GM13976 (cell line): ENCODE measurements around the gene CBLL1.

Experiments used
- DNase-seq: peaks from one replicate; pipeline ENCODE4 v3.0.0; 2012; ENCODE audit warnings: low spot score
- CTCF ChIP-seq: IDR thresholded peaks from 2 replicates; pipeline ENCODE4 v1.5.1; 2012; ENCODE audit warnings: borderline replicate concordance, mild to moderate bottlenecking; ENCODE audit not compliant: insufficient read depth; ENCODE audit errors: extremely low read depth, missing control alignments, control extremely low read depth
- in situ Hi-C: fragments of 300-500 bp; cut with MboI; formaldehyde crosslinking; loops from one replicate; pipeline ENCODE4 v1.12.0; 2022; ENCODE audit warnings: low sequenced_read_pairs, mixed read lengths, inconsistent platforms; ENCODE audit not compliant: unreplicated experiment

CBLL1 gene

GRCh38 chr7:107767391-107767790 is 23.4 kb downstream of the CBLL1 start:
- no peak for TF ChIP-seq CTCF
- DNase-seq: no peak
- in situ Hi-C loops: no loop called here

- no peak for TF ChIP-seq CTCF
- no peak for DNase-seq
- in situ Hi-C loops: no loop called here
Measured at GRCh38 chr7:107768263-107768662, 24.3 kb downstream of the CBLL1 start.

- in situ Hi-C loops: no loop called here
- no peak for DNase-seq
- TF ChIP-seq CTCF: no peak
Measured at GRCh38 chr7:107773027-107773426, 29.1 kb downstream of the CBLL1 start.

GRCh38 chr7:107777702-107778101 is 33.8 kb downstream of the CBLL1 start:
- no peak for DNase-seq
- TF ChIP-seq CTCF: no peak
- in situ Hi-C loops: no loop called here

- DNase-seq: no peak
- in situ Hi-C loops: no loop called here
- TF ChIP-seq CTCF: no peak
Measured at GRCh38 chr7:107778283-107778682, 34.3 kb downstream of the CBLL1 start.

GRCh38 chr7:107779647-107780099 is 35.7 kb downstream of the CBLL1 start:
- in situ Hi-C loops: no loop called here
- TF ChIP-seq CTCF: no peak
- no peak for DNase-seq

- in situ Hi-C loops: no loop called here
- TF ChIP-seq CTCF: no peak
- no peak for DNase-seq
Measured at GRCh38 chr7:107782374-107782773, 38.4 kb downstream of the CBLL1 start.
